Activated naive CD4-positive, alpha-beta T cell treated with anti-CD3 and anti-CD28 coated beads, Interleukin-2, amount 50 U/mL, for 24 hours (primary cell): ENCODE data around the gene NDST1.

Source experiments
- H3K27ac Mint-ChIP-seq: one replicate; pipeline ENCODE4 v1.8.0; 2021; ENCODE audit warnings: mild to moderate bottlenecking, mixed read lengths
- H3K27me3 Mint-ChIP-seq: one replicate; pipeline ENCODE4 v1.8.0; 2021; ENCODE audit warnings: mixed read lengths
- H3K36me3 Mint-ChIP-seq: one replicate; pipeline ENCODE4 v1.8.0; 2021; ENCODE audit warnings: mixed read lengths
- H3K4me1 Mint-ChIP-seq: one replicate; pipeline ENCODE4 v1.8.0; 2021; ENCODE audit warnings: mixed read lengths
- H3K4me3 Mint-ChIP-seq: one replicate; pipeline ENCODE4 v1.8.0; 2021; ENCODE audit warnings: mild to moderate bottlenecking, mixed read lengths
- H3K9me3 Mint-ChIP-seq: one replicate; pipeline ENCODE4 v1.8.0; 2021; ENCODE audit warnings: mixed read lengths

Gene NDST1

DNA sequence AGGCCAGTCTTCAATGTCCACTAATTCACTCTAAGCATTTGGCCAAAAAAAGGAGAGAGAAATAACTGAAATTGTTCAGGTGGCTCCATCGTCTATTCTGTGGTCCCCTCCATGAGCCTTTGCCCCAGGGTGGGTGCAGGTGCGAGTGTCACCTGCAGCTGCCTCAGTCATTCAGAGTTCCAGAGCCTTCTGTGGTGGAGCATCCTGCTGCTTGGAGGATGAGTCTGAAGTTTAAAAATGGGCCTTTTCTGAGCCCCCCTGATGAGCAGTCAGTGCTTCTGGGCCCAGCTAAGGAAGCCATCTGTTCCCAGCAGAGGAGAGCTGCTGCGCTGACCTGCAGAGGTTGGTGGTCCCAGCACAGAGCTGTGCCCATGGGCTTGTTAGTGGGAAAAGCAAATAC, 48.2 kb downstream of the NDST1 start:
- Mint-ChIP-seq H3K36me3 (no peaks in the 10 kb centered on the region), H3K4me3 (no peak overlapping the region), H3K27me3 (no peaks in the 10 kb centered on the region), H3K4me1 (no peaks in the 10 kb centered on the region), H3K9me3 (no peaks in the 10 kb centered on the region), H3K27ac (no peak overlapping the region)

DNA sequence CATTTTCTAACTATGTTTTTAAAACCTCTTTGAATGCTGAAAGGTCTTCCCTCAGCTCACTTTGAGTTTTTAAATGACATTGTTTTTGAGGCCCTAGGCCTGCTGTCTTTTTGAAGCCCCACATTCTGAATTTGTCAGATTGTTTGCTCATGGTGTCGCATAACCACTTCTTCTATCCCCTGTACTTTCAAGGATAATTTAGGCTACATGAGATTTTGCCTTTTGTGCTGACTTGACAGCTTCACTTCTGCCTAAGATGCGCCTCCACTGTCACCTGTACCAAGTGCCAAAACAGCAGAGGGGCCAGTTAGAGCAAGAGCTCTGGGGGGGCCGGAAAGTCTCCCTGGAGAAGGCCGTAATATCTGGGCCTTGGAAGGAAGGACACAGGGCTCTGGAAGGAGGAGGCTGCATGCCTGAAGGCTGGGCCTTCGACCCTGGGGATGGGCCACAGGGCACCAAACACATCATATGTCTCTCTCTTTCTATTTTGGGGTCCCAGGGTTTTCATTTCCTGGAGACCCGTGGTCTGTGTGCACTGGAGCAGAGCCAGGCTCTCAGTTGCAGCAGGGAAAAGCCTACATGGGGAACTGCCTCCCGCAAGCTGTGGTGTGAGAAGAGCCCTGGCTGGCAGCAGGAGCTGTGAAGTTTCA, 49.1 kb downstream of the NDST1 start:
- Mint-ChIP-seq H3K27ac (no peak overlapping the region), H3K36me3 (no peaks in the 10 kb centered on the region), H3K27me3 (no peaks in the 10 kb centered on the region), H3K9me3 (no peaks in the 10 kb centered on the region), H3K4me1 (no peaks in the 10 kb centered on the region), H3K4me3 (no peak overlapping the region)

DNA sequence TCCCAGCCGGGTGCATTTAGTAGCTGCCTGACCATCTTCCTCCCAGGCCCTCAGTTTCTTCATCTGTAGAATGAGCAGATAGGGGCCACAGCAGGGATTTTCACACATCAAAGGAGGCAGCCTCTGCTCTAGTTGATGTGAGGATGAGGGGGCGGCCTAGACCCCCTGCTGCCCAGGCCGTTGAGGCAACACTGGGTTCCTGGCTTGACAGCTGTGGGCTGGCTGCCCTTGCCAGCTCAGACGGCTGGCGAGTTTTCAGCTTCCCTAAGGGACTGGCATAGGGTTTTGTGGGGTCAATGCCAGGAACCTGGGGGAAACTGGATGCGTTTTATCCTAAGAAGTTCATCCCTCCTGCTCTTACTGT, 49.6 kb downstream of the NDST1 start:
- Mint-ChIP-seq H3K9me3 (no peaks in the 10 kb centered on the region), H3K4me3 (no peak overlapping the region), H3K4me1 (no peaks in the 10 kb centered on the region), H3K27ac (no peak overlapping the region), H3K27me3 (no peaks in the 10 kb centered on the region), H3K36me3 (no peaks in the 10 kb centered on the region)

DNA sequence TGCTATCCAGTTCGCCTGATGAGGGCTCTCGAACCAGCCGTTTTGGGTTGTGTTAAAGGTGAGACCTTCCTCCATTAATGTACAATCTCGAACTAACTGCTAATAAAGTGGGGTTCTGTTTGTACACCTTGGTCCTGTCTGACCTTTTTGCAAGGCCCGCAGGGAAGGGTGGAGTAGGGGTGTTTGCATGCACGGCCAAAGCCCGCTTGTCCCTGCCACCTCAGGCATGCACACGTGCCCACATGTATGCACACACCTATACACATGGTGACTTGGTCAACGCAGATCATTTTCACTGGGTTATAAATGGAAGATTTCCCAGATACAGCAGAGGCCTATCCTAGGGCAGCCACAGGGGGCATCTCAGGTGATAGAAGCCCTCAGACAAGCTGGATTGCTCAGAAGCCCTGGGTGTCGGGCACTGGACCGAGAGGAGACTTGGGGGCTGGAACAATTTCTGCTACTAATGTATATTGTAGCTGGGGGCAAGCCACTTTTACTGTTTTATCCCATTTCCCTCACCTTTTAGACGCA, 50.2 kb downstream of the NDST1 start:
- no peaks in the 10 kb centered on the region for H3K9me3 Mint-ChIP-seq
- no peak overlapping the region for H3K4me3 Mint-ChIP-seq
- H3K36me3 Mint-ChIP-seq = no peaks in the 10 kb centered on the region
- no peaks in the 10 kb centered on the region for H3K4me1 Mint-ChIP-seq
- H3K27ac Mint-ChIP-seq = no peak overlapping the region
- no peaks in the 10 kb centered on the region for H3K27me3 Mint-ChIP-seq

DNA sequence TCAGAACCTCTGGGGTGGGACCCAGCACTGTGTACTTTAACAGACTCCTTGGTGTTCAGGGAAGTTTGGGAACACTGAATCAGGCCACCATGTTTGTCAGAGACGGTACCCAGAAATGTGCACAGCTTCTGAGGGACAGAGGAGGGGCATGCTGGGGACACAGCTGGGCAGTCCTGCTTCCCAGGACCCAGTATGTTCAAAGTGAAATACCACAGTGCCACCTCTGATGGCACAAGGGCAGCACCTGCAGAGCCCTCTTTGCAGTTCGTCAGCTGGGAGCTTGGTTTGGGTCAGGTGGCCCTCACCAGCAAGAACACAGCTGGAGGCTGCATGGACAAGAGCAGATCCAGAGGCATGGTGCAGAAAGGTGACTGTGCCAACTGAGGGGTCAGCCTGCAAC, 51.2 kb downstream of the NDST1 start:
- Mint-ChIP-seq H3K27me3 (no peaks in the 10 kb centered on the region), H3K4me3 (no peak overlapping the region)

DNA sequence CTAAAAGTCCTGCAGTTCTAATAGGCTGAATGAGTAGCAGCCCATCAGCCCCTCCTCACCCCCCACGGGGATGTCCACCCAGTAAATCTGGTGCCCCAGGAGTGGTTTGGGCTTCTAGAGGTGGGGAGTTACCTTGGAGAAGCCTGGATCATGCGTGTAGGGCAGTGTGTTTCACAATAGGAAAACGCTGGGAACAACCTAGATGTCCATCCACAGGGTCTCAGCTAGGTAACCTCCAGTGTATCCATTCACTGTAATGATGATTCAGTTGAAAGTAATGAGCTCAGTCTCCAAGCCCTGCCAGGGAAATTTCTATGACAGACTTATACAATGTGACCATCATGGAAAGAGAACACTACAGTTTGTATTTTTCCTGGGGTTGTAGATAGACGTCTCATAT, 51.8 kb downstream of the NDST1 start:
- no peaks in the 10 kb centered on the region for H3K9me3 Mint-ChIP-seq
- no peaks in the 10 kb centered on the region for H3K27me3 Mint-ChIP-seq
- no peak overlapping the region for H3K4me3 Mint-ChIP-seq
- no peaks in the 10 kb centered on the region for H3K36me3 Mint-ChIP-seq
- H3K27ac Mint-ChIP-seq = no peak overlapping the region
- H3K4me1 Mint-ChIP-seq = no peaks in the 10 kb centered on the region

More for the DNA sequence above, 51.2 kb downstream of the NDST1 start:
- no peaks in the 10 kb centered on the region for H3K36me3 Mint-ChIP-seq
- H3K27ac Mint-ChIP-seq = no peak overlapping the region
- no peaks in the 10 kb centered on the region for H3K4me1 Mint-ChIP-seq
- H3K9me3 Mint-ChIP-seq = no peaks in the 10 kb centered on the region

DNA sequence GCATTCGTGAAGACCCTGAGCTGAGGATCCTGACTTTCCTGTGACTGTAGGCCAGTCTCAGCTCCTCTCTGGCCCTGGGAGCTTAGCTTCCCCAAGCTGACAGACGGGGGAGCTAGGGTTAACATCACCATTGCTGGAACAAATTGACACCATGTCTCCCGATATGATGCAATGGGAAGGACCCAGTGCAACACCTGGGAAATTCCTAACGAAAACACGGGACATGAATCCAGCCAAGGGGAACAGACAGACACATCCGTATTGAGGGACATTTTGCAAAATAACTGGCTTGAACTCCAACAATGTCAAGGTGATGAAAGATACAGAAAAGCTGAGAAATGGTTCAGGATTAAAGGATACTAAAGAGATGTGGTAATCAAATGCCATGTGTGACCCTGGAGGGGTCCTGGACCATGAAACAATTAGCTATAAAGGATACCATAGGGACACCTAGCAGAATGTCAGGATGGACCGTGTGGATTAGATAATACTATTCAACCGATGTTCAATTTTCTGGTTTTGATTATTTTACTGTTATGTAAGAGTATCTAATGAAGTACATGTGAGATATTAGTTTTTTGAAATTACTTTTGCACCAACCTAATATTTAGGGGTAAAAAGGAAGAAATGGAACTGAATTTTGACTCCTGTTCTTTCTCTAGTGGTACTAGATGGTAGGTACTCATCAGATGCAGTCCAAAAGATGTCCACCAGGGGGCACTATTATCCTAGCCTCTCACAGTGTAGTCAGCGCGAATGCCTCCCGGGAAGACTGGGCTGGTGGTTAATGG, 52.7 kb downstream of the NDST1 start:
- Mint-ChIP-seq H3K4me1 (no peaks in the 10 kb centered on the region), H3K9me3 (no peaks in the 10 kb centered on the region), H3K36me3 (no peaks in the 10 kb centered on the region), H3K27ac (no peak overlapping the region), H3K4me3 (no peak overlapping the region), H3K27me3 (no peaks in the 10 kb centered on the region)

DNA sequence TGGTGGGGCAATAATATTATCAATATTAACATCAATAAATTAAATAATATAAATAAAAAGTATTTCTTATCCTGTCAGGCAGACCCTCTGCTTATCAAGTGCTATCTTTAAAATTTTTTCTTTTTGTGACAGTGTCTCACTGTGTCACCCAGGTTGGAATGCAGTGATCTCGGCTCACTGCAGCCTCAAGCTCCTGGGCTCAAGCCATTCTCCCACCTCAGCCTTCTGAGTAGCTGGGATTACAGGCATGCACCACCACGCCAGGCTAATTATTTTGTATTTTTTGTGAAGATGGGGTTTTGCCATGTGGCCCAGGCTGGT, 53.2 kb downstream of the NDST1 start:
- no peaks in the 10 kb centered on the region for H3K36me3 Mint-ChIP-seq
- H3K9me3 Mint-ChIP-seq = no peaks in the 10 kb centered on the region
- no peaks in the 10 kb centered on the region for H3K27me3 Mint-ChIP-seq
- H3K4me1 Mint-ChIP-seq = no peaks in the 10 kb centered on the region
- H3K27ac Mint-ChIP-seq = no peak overlapping the region
- H3K4me3 Mint-ChIP-seq = no peak overlapping the region

DNA sequence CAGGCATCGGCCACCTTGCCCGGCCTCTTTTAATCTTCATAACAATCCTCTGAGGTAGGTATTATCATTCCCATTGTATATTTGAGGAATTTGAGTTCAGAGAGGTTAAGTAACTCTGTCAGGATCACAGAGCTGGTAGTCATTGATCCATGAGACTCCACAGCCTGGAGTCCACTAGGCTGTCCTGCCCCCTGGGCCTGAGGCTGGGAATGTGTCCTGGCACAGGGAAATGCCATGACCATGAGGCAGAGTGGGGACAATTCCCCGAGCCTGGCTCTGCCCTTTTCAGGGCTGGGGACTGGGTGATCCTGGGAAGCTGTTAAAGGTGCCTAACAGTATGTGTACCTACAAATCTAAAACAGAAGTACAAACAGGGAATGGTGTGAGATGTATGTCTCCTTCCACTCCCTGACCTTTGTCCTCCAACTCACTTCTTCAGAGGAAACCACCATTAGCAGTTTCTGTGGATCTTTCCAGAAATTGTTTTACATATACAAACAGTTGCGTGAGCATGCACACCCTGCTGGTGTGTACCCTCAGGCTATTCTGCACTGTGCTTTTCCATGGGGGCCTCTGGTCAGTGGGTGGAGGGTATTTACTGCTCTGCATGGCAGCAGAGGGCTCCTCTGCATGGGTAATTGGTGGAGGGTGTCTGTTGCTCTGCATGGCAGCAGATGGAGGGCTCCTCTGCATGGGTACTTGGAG, 53.8 kb downstream of the NDST1 start:
- Mint-ChIP-seq H3K27me3 (no peaks in the 10 kb centered on the region), H3K9me3 (no peaks in the 10 kb centered on the region), H3K36me3 (no peaks in the 10 kb centered on the region), H3K4me1 (no peaks in the 10 kb centered on the region), H3K4me3 (no peak overlapping the region), H3K27ac (no peak overlapping the region)

DNA sequence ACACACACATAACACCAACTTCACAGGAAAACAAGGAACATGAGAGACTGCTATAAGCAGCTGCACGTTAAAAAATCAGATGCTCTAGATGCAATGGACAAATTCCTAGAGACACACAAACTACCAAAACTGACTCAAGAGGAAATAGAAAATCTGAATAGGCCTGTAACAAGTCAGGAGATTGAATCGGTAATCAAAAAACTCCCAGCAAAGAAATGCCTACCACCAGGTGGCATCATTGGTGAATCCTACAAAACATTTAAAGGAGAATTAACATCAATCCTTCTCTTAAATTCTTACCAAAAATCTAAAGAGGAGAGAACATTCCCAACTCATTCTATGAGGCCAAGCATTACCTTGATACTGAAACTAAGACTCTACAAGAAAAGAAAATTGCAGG, 54.9 kb downstream of the NDST1 start:
- no peaks in the 10 kb centered on the region for H3K9me3 Mint-ChIP-seq
- H3K27ac Mint-ChIP-seq = no peak overlapping the region
- no peaks in the 10 kb centered on the region for H3K4me1 Mint-ChIP-seq
- H3K4me3 Mint-ChIP-seq = no peak overlapping the region
- no peaks in the 10 kb centered on the region for H3K27me3 Mint-ChIP-seq
- H3K36me3 Mint-ChIP-seq = no peaks in the 10 kb centered on the region

DNA sequence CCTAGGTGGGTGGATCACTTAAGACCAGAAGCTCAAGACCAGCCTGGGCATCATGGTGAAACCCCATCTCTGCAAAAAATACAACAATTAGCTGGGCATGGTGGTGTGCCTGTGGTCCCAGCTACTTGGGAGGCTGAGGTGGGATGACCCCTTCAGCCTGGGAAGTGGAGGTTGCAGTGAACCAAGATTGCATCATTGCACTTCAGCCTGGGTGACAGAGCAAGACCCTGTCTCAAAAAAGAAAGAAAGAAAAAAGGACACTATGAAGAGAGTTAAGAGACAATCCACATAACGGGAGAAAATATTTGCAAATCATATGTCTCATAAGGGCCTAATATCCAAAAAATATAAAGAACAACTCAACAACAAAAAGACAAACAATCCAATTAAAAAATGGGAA, 57.9 kb downstream of the NDST1 start:
- Mint-ChIP-seq H3K9me3 (no peaks in the 10 kb centered on the region), H3K36me3 (no peaks in the 10 kb centered on the region), H3K27ac (no peak overlapping the region), H3K27me3 (no peaks in the 10 kb centered on the region), H3K4me3 (no peak overlapping the region), H3K4me1 (no peaks in the 10 kb centered on the region)

DNA sequence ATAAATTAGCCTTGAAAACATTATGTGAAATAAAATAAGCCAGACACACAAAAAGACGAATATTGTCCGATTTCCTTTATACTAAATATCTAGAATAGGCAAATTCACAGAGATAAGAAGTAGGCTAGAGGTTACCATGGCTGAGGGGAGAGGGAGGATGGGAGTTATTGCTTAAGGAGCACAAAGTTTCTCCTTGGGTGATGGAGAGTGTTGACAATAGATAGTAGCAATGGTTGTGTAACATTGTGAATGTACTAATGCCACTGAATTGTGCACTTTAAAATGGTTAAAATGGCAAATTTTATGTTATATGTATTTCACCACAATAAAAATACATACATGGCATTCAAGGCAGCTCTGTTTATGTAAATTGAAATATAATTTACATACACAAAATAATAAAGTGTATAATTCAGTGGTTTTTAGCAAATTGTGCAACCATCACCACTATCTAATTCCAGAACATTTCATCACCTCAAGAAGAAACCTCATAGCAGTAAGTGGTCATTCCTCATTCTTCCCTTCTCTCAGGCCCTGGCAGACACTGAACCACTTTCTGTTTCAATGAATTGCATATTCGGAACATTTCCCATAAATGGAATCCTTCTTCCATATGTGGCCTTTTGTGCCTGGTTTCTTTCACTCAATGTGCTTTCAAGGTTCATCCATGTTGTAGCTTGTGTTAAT, 59.2 kb downstream of the NDST1 start:
- no peak overlapping the region for H3K27ac Mint-ChIP-seq
- H3K9me3 Mint-ChIP-seq = no peaks in the 10 kb centered on the region
- H3K4me3 Mint-ChIP-seq = no peak overlapping the region
- H3K4me1 Mint-ChIP-seq = no peaks in the 10 kb centered on the region
- H3K36me3 Mint-ChIP-seq = no peaks in the 10 kb centered on the region
- no peaks in the 10 kb centered on the region for H3K27me3 Mint-ChIP-seq

DNA sequence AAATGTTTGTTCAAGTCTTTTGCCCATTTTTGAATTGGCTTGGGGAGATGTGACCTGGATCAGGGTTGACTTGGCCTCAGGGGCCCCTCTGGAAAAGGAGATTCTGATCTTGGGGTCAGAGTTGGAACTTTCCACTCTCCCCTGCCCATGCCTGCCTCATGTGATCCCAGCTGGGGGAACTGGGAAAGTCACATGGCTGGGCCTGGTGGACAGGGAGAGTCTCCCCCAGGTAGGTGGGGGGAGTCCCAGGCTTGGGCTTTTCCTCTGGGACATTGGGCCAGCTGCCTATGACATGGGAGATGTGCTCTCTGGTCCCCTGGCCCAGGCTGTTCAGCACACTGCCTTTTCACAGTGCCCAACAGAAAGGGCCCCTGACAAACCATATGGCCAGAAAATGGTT, 60.7 kb downstream of the NDST1 start:
- Mint-ChIP-seq H3K27ac (no peak overlapping the region), H3K9me3 (no peaks in the 10 kb centered on the region), H3K27me3 (no peaks in the 10 kb centered on the region), H3K4me1 (no peaks in the 10 kb centered on the region), H3K36me3 (no peaks in the 10 kb centered on the region), H3K4me3 (no peak overlapping the region)

DNA sequence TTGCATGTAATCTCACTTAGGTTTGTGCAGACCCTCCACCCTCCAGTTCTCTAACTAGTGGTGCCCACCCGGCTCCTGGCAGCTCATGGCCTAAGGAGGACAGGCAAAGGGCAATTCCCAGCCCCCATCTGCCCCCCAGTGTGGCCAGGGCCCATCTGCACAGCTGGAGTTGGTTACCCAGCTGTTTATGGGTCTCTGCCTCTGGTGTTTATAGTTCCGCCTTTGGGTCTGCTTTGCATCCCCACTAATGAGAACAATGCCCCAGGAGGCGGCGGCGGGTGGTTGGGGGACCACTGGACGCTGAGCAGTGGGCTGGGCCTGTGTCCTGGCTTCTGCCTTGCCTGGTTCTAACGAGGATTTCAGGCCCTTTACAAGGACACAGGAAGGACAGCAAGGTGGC, 62.4 kb downstream of the NDST1 start:
- no peaks in the 10 kb centered on the region for H3K27me3 Mint-ChIP-seq
- no peaks in the 10 kb centered on the region for H3K9me3 Mint-ChIP-seq
- no peak overlapping the region for H3K27ac Mint-ChIP-seq
- H3K4me3 Mint-ChIP-seq = no peak overlapping the region
- no peaks in the 10 kb centered on the region for H3K4me1 Mint-ChIP-seq
- no peaks in the 10 kb centered on the region for H3K36me3 Mint-ChIP-seq

DNA sequence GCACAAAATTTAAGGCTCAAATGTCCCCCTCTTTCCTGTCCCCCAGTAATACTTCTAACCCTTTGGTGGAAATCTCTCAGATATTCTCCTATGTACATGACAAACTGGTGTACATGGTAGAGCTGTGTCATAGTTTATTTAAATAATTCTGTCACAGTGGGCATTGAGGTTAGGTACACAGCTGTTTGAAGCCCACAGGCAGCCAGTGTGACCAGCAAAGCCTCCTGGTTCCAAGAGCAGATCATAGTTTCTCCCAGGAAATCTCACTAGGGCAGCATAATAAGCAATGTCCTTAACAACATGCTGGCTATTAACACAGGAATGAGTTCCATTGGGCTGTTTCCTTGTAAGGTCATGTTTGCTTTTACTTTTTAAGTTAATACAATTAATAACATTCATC, 63.9 kb downstream of the NDST1 start:
- Mint-ChIP-seq H3K9me3 (no peaks in the 10 kb centered on the region), H3K4me3 (no peak overlapping the region), H3K4me1 (no peaks in the 10 kb centered on the region), H3K36me3 (no peaks in the 10 kb centered on the region), H3K27me3 (no peaks in the 10 kb centered on the region), H3K27ac (no peak overlapping the region)

DNA sequence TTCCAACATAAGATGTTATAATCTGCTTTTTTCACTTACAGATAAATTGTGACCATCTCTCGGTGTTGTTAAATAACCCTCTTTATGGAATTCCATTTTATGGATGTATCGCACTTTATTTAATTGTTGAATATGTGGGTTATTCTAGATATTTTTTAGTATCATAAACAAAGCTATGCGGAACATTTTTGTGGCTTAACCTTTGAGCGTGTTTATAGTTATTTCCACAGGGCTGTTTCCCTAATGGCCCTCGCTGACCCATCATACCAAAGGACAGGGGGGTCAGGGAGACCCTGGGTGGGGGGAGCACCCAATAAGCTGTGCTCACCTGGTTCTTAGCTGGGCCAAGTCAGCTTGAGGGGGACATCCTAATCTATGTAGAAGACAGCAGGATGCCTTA, 65.3 kb downstream of the NDST1 start:
- Mint-ChIP-seq H3K4me1 (no peaks in the 10 kb centered on the region), H3K27me3 (no peaks in the 10 kb centered on the region), H3K4me3 (no peak overlapping the region), H3K9me3 (no peaks in the 10 kb centered on the region), H3K36me3 (no peaks in the 10 kb centered on the region), H3K27ac (no peak overlapping the region)
